Loucy (cell line): ENCODE measurements around the gene NRG2.

Experiments used
- H2AFZ ChIP-seq: fragments of 200-600 bp; sonication (generic); 2 replicates; pipeline ENCODE4 v1.6.0; 2016; ENCODE audit warnings: antibody characterized with exemption, mild to moderate bottlenecking, low read length, moderate library complexity
- H3F3A ChIP-seq: fragments of 200-600 bp; 2 replicates; pipeline ENCODE4 v1.6.0; 2016; ENCODE audit warnings: antibody characterized with exemption, low read depth, mild to moderate bottlenecking
- H3K27me3 ChIP-seq: fragments of 200-600 bp; sonication (generic); 2 replicates; pipeline ENCODE4 v1.6.1; 2014; ENCODE audit warnings: low read length, mild to moderate bottlenecking; ENCODE audit not compliant: insufficient read depth, poor library complexity, severe bottlenecking
- H3K36me3 ChIP-seq: fragments of 200-600 bp; sonication (generic); 2 replicates; pipeline ENCODE4 v1.6.1; 2016; ENCODE audit warnings: low read length; ENCODE audit not compliant: insufficient read depth
- H3K4me1 ChIP-seq: fragments of 200-600 bp; sonication (generic); 2 replicates; pipeline ENCODE4 v1.5.1; 2014; ENCODE audit warnings: low read length, mild to moderate bottlenecking; ENCODE audit not compliant: insufficient read depth, poor library complexity, severe bottlenecking
- H3K4me2 ChIP-seq: fragments of 200-600 bp; sonication (generic); 2 replicates; pipeline ENCODE4 v1.6.0; 2014; ENCODE audit warnings: antibody characterized with exemption, low read length, low read depth, mild to moderate bottlenecking; ENCODE audit not compliant: poor library complexity, severe bottlenecking
- H3K4me3 ChIP-seq: fragments of 200-600 bp; sonication (generic); 2 replicates; pipeline ENCODE4 v1.5.1; 2014; ENCODE audit warnings: low read length, mild to moderate bottlenecking, mixed read lengths; ENCODE audit not compliant: poor library complexity, severe bottlenecking
- H3K79me2 ChIP-seq: fragments of 200-600 bp; sonication (generic); 2 replicates; pipeline ENCODE4 v1.6.1; 2014; ENCODE audit warnings: low read length; ENCODE audit not compliant: insufficient read depth
- H3K9ac ChIP-seq: fragments of 200-600 bp; sonication (generic); 2 replicates; pipeline ENCODE4 v1.6.0; 2014; ENCODE audit warnings: mild to moderate bottlenecking, low read depth, low read length, moderate library complexity; ENCODE audit not compliant: poor library complexity, severe bottlenecking
- H3K9me2 ChIP-seq: fragments of 200-600 bp; sonication (generic); replicated peaks from 2 replicates; pipeline ENCODE4 v1.6.1; 2016; ENCODE audit warnings: low read depth, low read length, mixed read lengths
- H3K9me3 ChIP-seq: fragments of 200-600 bp; sonication (generic); 2 replicates; pipeline ENCODE4 v1.6.1; 2014; ENCODE audit warnings: mild to moderate bottlenecking, antibody characterized with exemption, low read length, low read depth; ENCODE audit not compliant: insufficient read depth
- H4K20me1 ChIP-seq: fragments of 200-600 bp; sonication (generic); 2 replicates; pipeline ENCODE4 v1.6.0; 2014; ENCODE audit warnings: antibody characterized with exemption, low read length, mild to moderate bottlenecking; ENCODE audit not compliant: insufficient read depth, poor library complexity, severe bottlenecking
- CTCF ChIP-seq: fragments of 200-600 bp; sonication (generic); conservative IDR thresholded peaks from 2 replicates; pipeline ENCODE4 v1.5.1; 2014; ENCODE audit warnings: mild to moderate bottlenecking, antibody characterized with exemption, low read length
- EZH2phosphoT487 ChIP-seq: fragments of 200-600 bp; IDR thresholded peaks from 2 replicates; pipeline ENCODE4 v1.6.1; 2018; ENCODE audit warnings: antibody characterized with exemption, mild to moderate bottlenecking, moderate library complexity, borderline replicate concordance

Gene NRG2

DNA sequence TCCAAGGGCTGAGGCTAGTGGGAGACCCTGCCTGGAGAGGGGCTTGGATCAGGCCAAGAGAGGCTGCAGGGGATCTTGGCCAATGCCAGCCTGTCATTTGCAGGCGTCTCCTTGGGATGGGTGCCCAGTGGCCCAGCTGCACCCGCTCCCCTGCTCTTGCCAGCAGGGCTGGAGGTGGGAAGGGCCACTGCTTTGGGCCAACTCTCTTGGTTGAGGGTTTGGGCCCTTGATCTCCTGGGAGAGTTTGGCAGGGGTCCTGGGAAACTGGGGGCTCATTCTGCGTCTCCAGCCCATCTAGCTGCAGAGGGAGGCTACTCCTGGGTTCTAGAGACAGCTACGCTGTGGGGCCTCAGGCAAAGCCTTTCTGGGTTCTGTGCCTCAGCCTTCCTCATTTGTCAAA lies 237.0 kb downstream of the NRG2 start:
- Histone ChIP-seq H3K9me3 (no peaks in the 10 kb centered on the region), H3K4me2 (no peak overlapping the region), H3F3A (no peaks in the 10 kb centered on the region), H3K36me3 (no peaks in the 10 kb centered on the region), H3K27me3 (no peaks in the 10 kb centered on the region), H3K79me2 (no peaks in the 10 kb centered on the region), H4K20me1 (no peaks in the 10 kb centered on the region), H3K4me3 (no peak overlapping the region), H3K9ac (no peak overlapping the region), H2AFZ (no peak overlapping the region), H3K4me1 (no peaks in the 10 kb centered on the region), H3K9me2 (no peaks in the 10 kb centered on the region)
- TF ChIP-seq EZH2phosphoT487 (no peak), CTCF (no peak)

GRCh38 chr5:139805545-139805944 lies 237.6 kb downstream of the NRG2 start:
- no peaks in the 10 kb centered on the region for H3K79me2 ChIP-seq
- no peaks in the 10 kb centered on the region for H3K9me3 ChIP-seq
- no peaks in the 10 kb centered on the region for H3K4me1 ChIP-seq
- no peaks in the 10 kb centered on the region for H3F3A ChIP-seq
- no peak overlapping the region for H3K4me3 ChIP-seq
- no peak overlapping the region for H2AFZ ChIP-seq
- H3K9ac ChIP-seq = no peak overlapping the region
- no peaks in the 10 kb centered on the region for H4K20me1 ChIP-seq
- H3K36me3 ChIP-seq = no peaks in the 10 kb centered on the region
- no peak for TF ChIP-seq CTCF
- TF ChIP-seq EZH2phosphoT487 = no peak
- no peaks in the 10 kb centered on the region for H3K9me2 ChIP-seq
- H3K4me2 ChIP-seq = no peak overlapping the region
- H3K27me3 ChIP-seq = no peaks in the 10 kb centered on the region

- Histone ChIP-seq H3K79me2 (no peaks in the 10 kb centered on the region), H3K9me2 (no peaks in the 10 kb centered on the region), H3K27me3 (no peaks in the 10 kb centered on the region), H3F3A (no peaks in the 10 kb centered on the region), H3K4me1 (no peaks in the 10 kb centered on the region), H3K9me3 (no peaks in the 10 kb centered on the region), H4K20me1 (no peaks in the 10 kb centered on the region), H3K4me2 (no peak overlapping the region), H3K4me3 (no peak overlapping the region), H3K36me3 (no peaks in the 10 kb centered on the region), H3K9ac (no peak overlapping the region), H2AFZ (no peak overlapping the region)
- TF ChIP-seq CTCF (no peak), EZH2phosphoT487 (no peak)
Measured at GRCh38 chr5:139804800-139805397, 238.2 kb downstream of the NRG2 start.
